CD4-positive, alpha-beta T cell (primary cell): ENCODE measurements around the gene TM2D3. TPM values are rescaled to one million over a fixed set of nuclear protein-coding genes. Genes with fewer than 3 reads are reported as not detected.

Experiments
- ATAC-seq: fragments of 200-7000 bp; cut with Tn5 transposase; one replicate; pipeline ENCODE4 v1.10.0; 2022; ENCODE audit warnings: mild to moderate bottlenecking; ENCODE audit not compliant: poor library complexity
- CTCF ChIA-PET: fragments of 350-600 bp; sonication (Branson Sonifier 250); formaldehyde crosslinking; loops from one replicate; lab custom pipeline; 2021; ENCODE audit warnings: antibody characterized with exemption, inconsistent platforms; lab: Charles Lee
- POLR2A ChIA-PET: fragments of 350-600 bp; sonication (Branson Sonifier 250); formaldehyde crosslinking; loops from one replicate; lab custom pipeline; 2021; ENCODE audit warnings: antibody characterized with exemption, inconsistent platforms; lab: Charles Lee
- DNase-seq, 14 experiments: peaks; one replicate each; pipeline ENCODE4 v3.0.0-alpha.2; 2013 to 2020; ENCODE audit warnings: mixed read lengths in 2 of 14
- H3K27ac ChIP-seq, 2 donors: one replicate each; pipeline versions ENCODE4 v1.5.1 to v1.7.0; 2013; ENCODE audit warnings: low read length in 2 of 2, low read depth in 1 of 2, mild to moderate bottlenecking in 1 of 2
- H3K27me3 ChIP-seq, 2 experiments: 1 replicate in 1 of 2; 2 replicates in 1 of 2; pipeline versions ENCODE4 v1.6.1 to v1.7.0; 2013; ENCODE audit warnings: low read length in 2 of 2, control low read depth in 1 of 2, mild to moderate bottlenecking in 1 of 2, moderate library complexity in 1 of 2; ENCODE audit not compliant: insufficient read depth in 2 of 2, control insufficient read depth in 1 of 2
- H3K36me3 ChIP-seq: one replicate; pipeline ENCODE4 v1.6.1; 2013; ENCODE audit warnings: low read length, control low read depth; ENCODE audit not compliant: insufficient read depth
- H3K4me1 ChIP-seq: one replicate; pipeline ENCODE4 v1.6.1; 2013; ENCODE audit warnings: low read length, control low read depth; ENCODE audit not compliant: insufficient read depth
- H3K4me3 ChIP-seq: one replicate; pipeline ENCODE4 v1.5.1; 2013; ENCODE audit warnings: mild to moderate bottlenecking, low read length, moderate library complexity
- H3K9me3 ChIP-seq, 2 experiments: 1 replicate in 1 of 2; 2 replicates in 1 of 2; pipeline versions ENCODE4 v1.6.1 to v1.7.0; 2013; ENCODE audit warnings: low read length in 2 of 2, mild to moderate bottlenecking in 2 of 2, control low read depth in 1 of 2, moderate library complexity in 1 of 2; ENCODE audit not compliant: control insufficient read depth in 1 of 2, insufficient read depth in 1 of 2
- H3K27ac Mint-ChIP-seq: one replicate; pipeline ENCODE4 v1.8.0; 2020; ENCODE audit warnings: mixed read lengths
- H3K27me3 Mint-ChIP-seq: one replicate; pipeline ENCODE4 v1.8.0; 2021; ENCODE audit warnings: mixed read lengths
- H3K36me3 Mint-ChIP-seq: one replicate; pipeline ENCODE4 v1.8.0; 2021; ENCODE audit warnings: low read depth, mixed read lengths
- H3K4me1 Mint-ChIP-seq: one replicate; pipeline ENCODE4 v1.8.0; 2021; ENCODE audit warnings: low read depth, mixed read lengths
- H3K4me3 Mint-ChIP-seq: one replicate; pipeline ENCODE4 v1.8.0; 2020; ENCODE audit warnings: mild to moderate bottlenecking, mixed read lengths
- H3K9me3 Mint-ChIP-seq: one replicate; pipeline ENCODE4 v1.8.0; 2020; ENCODE audit warnings: mixed read lengths
- CTCF ChIP-seq: fragments of 200-600 bp; IDR thresholded peaks from one replicate; pipeline ENCODE4 v1.8.0; 2022; ENCODE audit warnings: antibody characterized with exemption, mild to moderate bottlenecking
- intact Hi-C, 2 experiments: fragments of 100-400 bp; cut with DNase I in 1 of 2; cut with micrococcal nuclease in 1 of 2; formaldehyde crosslinking; loops; one replicate each; pipeline versions ENCODE4 v1.15.1 to v1.9.0; 2023 to 2025; cut with DNase I, micrococcal nuclease
- total RNA-seq, 174 experiments: library from RNA in 2 of 174; stranded (reverse) in 2 of 174; gene quantifications; one replicate each; pipeline ENCODE4 v1.2.3 and lab custom pipeline; 2021 to 2026

The TM2D3 gene
- total RNA-seq, 2 experiments from 2014 or later = 102 to 107 TPM

GRCh38 chr15:101599091-101599490 is 53.1 kb downstream of the TM2D3 start:
- Histone ChIP-seq H3K9me3 (peaks cover 3 to 17% of the 10 kb centered on the region in 2 experiments), H3K27me3 (peaks cover 2 to 20% of the 10 kb centered on the region in 2 experiments), H3K36me3 (no peaks in the 10 kb centered on the region), H3K27ac (no peak overlapping the region), H3K4me3 (no peak overlapping the region), H3K4me1 (no peaks in the 10 kb centered on the region)
- no peak for TF ChIP-seq CTCF
- Mint-ChIP-seq H3K36me3 (no peaks in the 10 kb centered on the region), H3K9me3 (peaks cover 9% of the 10 kb centered on the region), H3K4me3 (no peak overlapping the region), H3K4me1 (no peaks in the 10 kb centered on the region), H3K27ac (no peak overlapping the region), H3K27me3 (peaks cover 76% of the 10 kb centered on the region)
- intact Hi-C loops = no loop called here
- CTCF ChIA-PET = no interaction called here
- POLR2A ChIA-PET = no interaction called here
- ATAC-seq (no peak), DNase-seq (no peak)

DNA sequence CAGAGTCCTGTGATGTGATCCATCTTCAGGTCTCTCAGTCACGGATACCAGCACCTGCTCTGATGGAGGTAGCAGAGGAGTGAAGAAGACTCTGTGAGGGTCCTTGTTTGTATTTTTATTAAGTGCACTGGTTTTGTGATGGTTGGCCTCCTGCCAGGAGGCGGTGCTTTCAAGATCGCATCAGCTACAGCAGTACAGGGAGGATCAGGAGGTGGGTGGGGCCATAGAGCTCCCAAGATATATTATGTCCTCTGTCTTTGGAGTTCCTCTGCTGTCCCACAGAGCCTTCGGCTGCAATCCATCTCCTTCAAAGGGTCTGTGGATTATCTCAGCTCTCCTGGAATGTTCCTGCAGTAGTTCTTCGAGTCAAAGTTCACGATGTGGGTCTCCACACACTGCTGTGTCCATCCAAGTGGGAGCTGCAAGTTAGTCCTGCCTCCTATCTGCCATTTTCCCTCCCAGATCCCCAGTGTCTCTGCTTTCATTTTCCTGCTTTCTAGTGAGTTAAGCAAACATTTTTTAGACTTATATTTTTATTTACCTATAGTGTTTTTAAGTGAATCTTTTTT is 54.7 kb downstream of the TM2D3 start:
- peaks cover 78% of the 10 kb centered on the region for H3K27me3 Mint-ChIP-seq
- no peak overlapping the region for H3K27ac Mint-ChIP-seq
- H3K27ac ChIP-seq = no peak overlapping the region
- peaks cover 3 to 17% of the 10 kb centered on the region in 2 experiments for H3K9me3 ChIP-seq
- ATAC-seq = no peak
- H3K4me1 ChIP-seq = no peaks in the 10 kb centered on the region
- no peak for TF ChIP-seq CTCF
- H3K36me3 ChIP-seq = no peaks in the 10 kb centered on the region
- H3K4me3 Mint-ChIP-seq = no peak overlapping the region
- H3K9me3 Mint-ChIP-seq = peaks cover 9% of the 10 kb centered on the region
- H3K27me3 ChIP-seq = peaks cover 2 to 20% of the 10 kb centered on the region in 2 experiments
- no peak for DNase-seq
- no peaks in the 10 kb centered on the region for H3K4me1 Mint-ChIP-seq
- no peaks in the 10 kb centered on the region for H3K36me3 Mint-ChIP-seq
- ChIA-PET POLR2A (no interaction called here), CTCF (no interaction called here)
- H3K4me3 ChIP-seq = no peak overlapping the region
- intact Hi-C loops = no loop called here

- H3K27me3 ChIP-seq = peaks cover 2 to 20% of the 10 kb centered on the region in 2 experiments
- ChIA-PET POLR2A (no interaction called here), CTCF (no interaction called here)
- no peak overlapping the region for H3K27ac ChIP-seq
- DNase-seq (no peak), ATAC-seq (no peak)
- Mint-ChIP-seq H3K4me3 (no peak overlapping the region), H3K4me1 (no peaks in the 10 kb centered on the region), H3K9me3 (peaks cover 9% of the 10 kb centered on the region), H3K27ac (no peak overlapping the region), H3K27me3 (peaks cover 77% of the 10 kb centered on the region), H3K36me3 (no peaks in the 10 kb centered on the region)
- H3K4me1 ChIP-seq = no peaks in the 10 kb centered on the region
- H3K9me3 ChIP-seq = peaks cover 3 to 17% of the 10 kb centered on the region in 2 experiments
- H3K4me3 ChIP-seq = no peak overlapping the region
- H3K36me3 ChIP-seq = no peaks in the 10 kb centered on the region
- TF ChIP-seq CTCF = no peak
- intact Hi-C loops = no loop called here
Observed at GRCh38 chr15:101596633-101597032, 55.5 kb downstream of the TM2D3 start.

Other genes with a start within 250 kb of the TM2D3 start
- gene PCSK6, start 162.7 kb downstream of the TM2D3 start, total RNA-seq = under 1 TPM in 1 of 2 experiments, not detected in 1; 0.28 TPM
- gene TARS3, start 72.1 kb upstream of the TM2D3 start, total RNA-seq = 10 to 100 TPM; 16.6 to 18.1 TPM
- gene OR4F6, start 151.1 kb upstream of the TM2D3 start, total RNA-seq = not detected
- gene OR4F15, start 159.8 kb upstream of the TM2D3 start, total RNA-seq = not detected